HG02973 (cell line): ENCODE measurements around the gene ABCB10.
"Not testable (repeated sequence)": the region's sequence is repeated elsewhere in the genome, so short reads cannot be mapped to it uniquely, and the experiment has no call there.

Experiments used
- ATAC-seq: cut with Tn5 transposase; IDR thresholded peaks from one replicate; pipeline ENCODE4 v1.9.1; 2021; ENCODE audit warnings: moderate library complexity; ENCODE audit not compliant: unreplicated experiment

ABCB10 gene

GRCh38 chr1:229539863-229540506 lies 18.5 kb downstream of the ABCB10 start:
- ATAC-seq, result no peak

DNA sequence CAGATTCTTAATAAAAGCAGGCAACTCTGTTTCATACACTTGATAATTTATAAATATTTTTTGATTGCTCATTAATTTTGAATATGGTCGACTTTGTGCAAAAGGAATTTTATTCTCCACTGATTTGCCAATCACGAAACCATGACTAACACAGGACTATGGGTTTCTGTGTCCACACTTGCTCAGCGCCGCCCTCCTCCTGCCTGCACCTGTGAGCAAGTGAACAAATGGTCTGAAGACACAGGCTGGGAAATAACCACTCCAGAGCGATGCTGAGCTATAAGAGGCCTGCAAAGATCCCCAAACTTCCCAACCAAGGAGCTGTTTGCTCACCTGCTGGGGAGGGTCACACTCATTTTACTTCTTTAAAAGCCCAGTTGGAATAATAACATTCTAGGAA lies 19.6 kb downstream of the ABCB10 start:
- no peak for ATAC-seq

DNA sequence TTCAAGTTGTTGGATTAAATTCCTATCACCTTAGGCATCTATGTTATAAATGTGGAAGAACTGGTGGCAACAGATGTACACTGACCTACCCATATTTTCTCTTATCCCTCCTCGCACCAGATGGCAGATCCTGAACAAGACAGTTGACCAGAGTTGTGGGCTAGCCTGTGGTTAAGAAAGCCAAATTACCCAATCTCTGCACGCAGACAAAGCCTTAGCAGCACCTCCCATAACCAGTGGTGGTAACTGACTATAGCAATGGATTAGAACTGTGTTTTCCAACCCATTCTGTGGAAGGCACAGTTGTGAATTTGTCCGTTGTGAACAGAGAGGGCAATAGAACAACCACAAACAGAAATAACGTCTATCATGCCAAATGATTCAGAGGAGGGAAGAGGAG lies 20.6 kb downstream of the ABCB10 start:
- ATAC-seq, result no peak

- no peak for ATAC-seq
Observed at GRCh38 chr1:229536982-229537381, 21.5 kb downstream of the ABCB10 start.

DNA sequence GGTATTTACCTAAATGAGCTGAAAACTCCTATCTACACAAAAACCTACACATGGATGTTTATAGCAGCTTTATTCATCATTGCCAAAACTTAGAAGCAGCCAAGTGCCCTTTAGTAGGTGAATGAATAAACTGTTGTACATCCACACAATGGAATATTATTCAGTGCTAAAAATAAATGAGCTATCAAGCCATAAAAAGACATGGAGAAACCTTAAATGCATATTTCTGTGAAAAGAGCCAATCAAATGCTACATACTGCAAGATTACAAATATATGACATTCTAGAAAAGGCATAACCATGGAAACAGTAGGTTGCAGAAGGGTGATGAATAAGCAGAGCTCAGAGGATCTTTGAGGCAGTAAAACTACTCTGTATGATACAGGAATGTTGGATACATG lies 23.3 kb downstream of the ABCB10 start:
- no peak for ATAC-seq

- ATAC-seq, result no peak
Observed at GRCh38 chr1:229531326-229531725, 27.2 kb downstream of the ABCB10 start.

- no peak for ATAC-seq
Observed at GRCh38 chr1:229529639-229530038, 28.9 kb downstream of the ABCB10 start.

DNA sequence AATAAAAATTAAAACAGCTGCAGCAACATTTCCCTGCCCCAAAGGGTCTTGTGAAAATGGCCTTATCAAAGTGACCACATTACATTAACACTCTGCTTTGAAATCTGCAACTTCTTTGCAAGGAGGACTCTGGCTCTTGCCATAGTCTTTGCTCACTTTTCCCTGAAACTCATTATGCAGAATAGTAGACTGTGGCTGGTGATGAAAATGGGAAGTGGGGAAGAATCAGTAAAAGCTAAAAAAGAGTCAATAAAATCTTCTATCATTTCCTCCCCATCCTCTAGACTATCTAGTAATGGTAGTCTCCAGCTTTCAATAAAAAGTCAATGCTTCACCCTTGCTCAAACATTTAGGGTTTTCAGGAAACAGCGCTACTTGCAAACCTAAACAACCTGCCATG lies 31.8 kb downstream of the ABCB10 start:
- ATAC-seq, result no peak

GRCh38 chr1:229523052-229523451 lies 35.5 kb downstream of the ABCB10 start:
- no peak for ATAC-seq

DNA sequence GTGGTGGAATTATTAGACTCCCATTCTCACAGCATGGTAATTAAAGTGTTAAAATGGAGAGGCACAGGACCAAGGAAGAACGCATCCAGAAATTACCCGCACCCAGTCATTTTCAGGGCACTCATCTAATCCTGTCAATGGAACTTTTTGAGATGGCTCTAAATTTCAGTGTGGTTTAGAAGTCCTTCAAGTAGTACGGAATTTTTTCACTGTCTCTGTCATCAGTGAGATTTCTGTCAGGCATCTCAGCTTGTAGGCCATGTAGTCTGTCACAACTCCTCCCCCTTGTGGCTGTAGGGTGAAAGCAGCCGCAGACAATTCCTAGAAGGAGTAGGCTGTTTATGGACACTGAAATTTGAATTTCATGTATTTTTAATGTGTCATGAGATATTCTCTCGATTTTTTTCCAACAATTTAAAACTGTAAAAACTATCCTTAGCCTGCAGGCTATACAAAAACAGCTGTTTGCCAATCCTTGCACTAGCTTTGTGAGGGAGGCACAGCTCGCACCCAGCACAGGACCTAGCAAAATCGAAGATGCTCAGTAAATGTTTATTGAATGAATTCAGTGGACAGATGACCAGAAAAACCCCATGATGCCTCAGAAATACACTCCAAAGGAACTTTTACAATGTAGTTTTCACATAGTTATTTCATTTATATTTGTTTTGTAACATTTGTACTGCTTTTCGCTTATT lies 43.8 kb downstream of the ABCB10 start:
- ATAC-seq, result peak; percentile 63

GRCh38 chr1:229511625-229512024 lies 46.9 kb downstream of the ABCB10 start:
- ATAC-seq, result not testable (repeated sequence)

GRCh38 chr1:229511201-229511600 lies 47.3 kb downstream of the ABCB10 start:
- not testable (repeated sequence) for ATAC-seq

DNA sequence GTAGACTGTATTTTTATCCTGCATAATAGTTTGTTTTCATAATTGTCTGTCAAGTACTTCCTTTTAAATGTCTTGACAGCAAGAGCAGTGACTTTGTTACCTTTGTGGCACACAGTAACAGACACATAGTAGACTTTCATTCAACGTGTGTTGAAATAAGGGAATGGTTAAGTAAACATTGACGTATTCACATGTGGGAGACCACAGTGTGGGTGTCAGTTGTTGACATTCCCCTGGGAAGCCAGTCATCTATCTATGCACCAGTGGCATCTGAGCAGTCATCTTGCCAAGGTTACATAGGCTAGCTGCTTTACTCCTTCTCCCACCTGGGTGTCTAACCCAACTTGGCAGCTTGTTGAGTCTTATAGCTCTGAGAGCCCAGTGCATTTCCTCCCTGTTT lies 48.9 kb downstream of the ABCB10 start:
- ATAC-seq, result no peak

- no peak for ATAC-seq
Observed at GRCh38 chr1:229508823-229509337, 49.6 kb downstream of the ABCB10 start.

DNA sequence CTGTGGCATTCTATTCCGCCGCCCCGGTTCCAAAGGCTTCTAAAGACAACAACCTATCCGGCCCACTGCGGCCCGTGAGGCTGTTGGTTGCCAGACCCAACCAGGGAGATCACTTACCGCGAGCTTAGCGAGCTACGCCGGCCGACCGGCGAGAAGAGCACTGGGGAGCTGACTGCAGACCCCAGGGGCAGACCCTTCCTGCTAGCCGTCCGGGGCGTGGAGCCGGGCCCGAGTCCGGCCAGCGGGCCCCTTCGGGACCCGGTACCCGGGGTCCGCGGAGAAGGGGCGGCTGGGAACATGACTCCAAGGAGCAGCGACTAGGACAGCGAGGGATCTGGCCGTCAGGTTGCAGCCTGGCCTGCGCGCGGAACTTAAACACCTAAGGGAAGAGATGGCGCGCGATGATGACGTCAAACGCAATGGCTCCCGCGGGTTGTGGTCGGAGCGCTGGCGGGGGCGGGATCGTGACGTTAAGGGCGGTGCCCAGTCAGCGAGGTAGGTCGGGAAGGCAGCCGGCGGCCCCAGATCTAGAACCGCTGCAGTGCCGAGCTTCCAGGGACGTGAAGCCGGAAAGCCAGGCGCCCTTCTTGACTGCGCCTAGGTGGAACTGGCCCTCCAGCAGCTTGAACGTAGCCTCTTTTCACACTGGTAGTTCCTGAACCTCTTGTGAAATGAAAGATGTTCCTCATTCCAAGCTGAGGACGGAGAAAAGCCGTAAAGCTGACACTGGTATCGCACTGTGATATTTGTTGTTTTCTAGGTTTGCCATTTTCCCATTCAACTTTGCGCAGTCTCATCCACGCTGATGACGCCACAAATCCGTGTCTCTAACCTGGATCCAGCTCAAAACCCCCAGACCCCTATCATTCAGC lies 50.3 kb downstream of the ABCB10 start, which contains the start of gene NUP133:
NUP133 (minus strand) TSS at position 391 of the 872 bp plus-strand sequence; CDS start at position 299, 92 bp downstream.
- ATAC-seq, result peak; percentile 92

DNA sequence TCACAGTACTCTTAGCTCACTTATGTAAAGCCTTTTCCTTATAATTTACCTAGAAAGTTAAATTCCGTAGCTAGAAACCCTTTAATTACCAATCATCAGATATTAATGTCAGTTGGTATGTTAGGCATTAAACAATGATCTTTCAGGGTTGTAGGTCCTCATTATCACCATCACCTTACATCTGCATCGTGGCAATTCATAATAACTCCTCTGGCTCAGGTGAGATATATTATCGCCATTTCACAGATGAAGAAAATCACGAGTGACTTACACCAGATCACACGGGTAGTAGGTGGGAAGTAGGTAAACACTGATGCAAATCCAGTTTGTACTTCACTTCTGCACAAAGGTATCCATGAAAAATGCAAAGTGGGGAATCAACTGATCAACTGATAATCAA lies 51.0 kb downstream of the ABCB10 start:
- ATAC-seq, result peak; percentile 0

GRCh38 chr1:229506633-229507032 lies 51.9 kb downstream of the ABCB10 start:
- ATAC-seq, result no peak

DNA sequence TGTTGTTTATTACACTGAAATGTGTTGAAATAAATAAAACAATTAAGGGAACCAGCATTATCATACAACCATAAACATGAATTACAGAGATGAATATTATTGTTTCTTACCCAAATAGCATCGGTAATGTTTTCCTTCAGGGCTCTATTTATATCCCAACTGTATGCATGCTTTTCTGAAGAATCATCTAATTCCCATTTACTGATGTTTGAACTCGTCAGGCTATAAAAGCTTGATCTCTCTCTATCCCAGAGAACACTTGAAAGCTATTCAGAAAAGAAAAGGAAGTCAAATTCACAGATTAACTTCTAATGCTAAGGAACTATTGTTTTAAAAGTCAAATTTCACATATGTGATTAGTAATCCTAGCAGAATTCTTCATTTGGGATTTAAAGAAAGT lies 62.7 kb downstream of the ABCB10 start:
- ATAC-seq, result no peak

DNA sequence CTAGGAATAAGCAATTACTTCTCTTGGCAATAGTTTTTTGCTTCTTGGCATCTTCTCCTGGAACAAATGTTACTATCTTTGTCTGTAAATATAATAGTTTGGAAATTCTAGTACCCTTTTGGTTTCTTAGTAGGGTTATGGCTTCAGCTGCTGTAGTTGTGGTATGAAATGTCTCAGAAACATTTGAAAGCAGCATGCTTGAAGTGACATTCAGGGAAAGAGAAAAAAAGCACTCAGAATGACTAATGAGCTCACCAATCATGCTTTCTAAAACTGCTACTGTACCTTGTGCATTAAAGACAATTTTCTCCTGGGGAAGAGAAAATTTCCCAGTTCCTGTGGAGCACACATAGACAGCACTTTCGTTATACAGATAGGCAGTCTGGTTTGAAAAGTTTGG lies 71.3 kb downstream of the ABCB10 start:
- ATAC-seq, result no peak

- ATAC-seq, result no peak
Observed at GRCh38 chr1:229485318-229485717, 73.2 kb downstream of the ABCB10 start.

GRCh38 chr1:229482511-229482910 lies 76.0 kb downstream of the ABCB10 start:
- ATAC-seq, result no peak
